Osteoblast (primary cell): Measurements from ENCODE around the gene KLF9. TPM values are rescaled to one million over a fixed set of nuclear protein-coding genes. Genes with fewer than 3 reads are reported as not detected.

ENCODE experiments used
- DNase-seq: peaks from one replicate; pipeline ENCODE4 v3.0.0; 2011; ENCODE audit warnings: low spot score, mixed read lengths; ENCODE audit not compliant: insufficient read length; ENCODE audit errors: missing footprints
- H2AFZ ChIP-seq: 2 replicates; pipeline ENCODE4 v1.6.0; 2011; ENCODE audit warnings: mild to moderate bottlenecking, low read length
- H3K27ac ChIP-seq: 2 replicates; pipeline ENCODE4 v1.5.1; 2011; ENCODE audit warnings: mild to moderate bottlenecking, low read depth, low read length, moderate library complexity
- H3K27me3 ChIP-seq: 2 replicates; pipeline ENCODE4 v1.6.0; 2012; ENCODE audit warnings: mild to moderate bottlenecking, control low read depth, inconsistent platforms, low read length, moderate library complexity; ENCODE audit not compliant: insufficient read depth
- H3K36me3 ChIP-seq: 2 replicates; pipeline ENCODE4 v1.5.1; 2011; ENCODE audit warnings: mild to moderate bottlenecking, low read length, control low read depth, moderate library complexity; ENCODE audit not compliant: insufficient read depth
- H3K4me1 ChIP-seq: 2 replicates; pipeline ENCODE4 v1.5.1; 2011; ENCODE audit warnings: mild to moderate bottlenecking, low read length, control low read depth, moderate library complexity; ENCODE audit not compliant: insufficient read depth
- H3K4me2 ChIP-seq: 2 replicates; pipeline ENCODE4 v1.6.0; 2011; ENCODE audit warnings: mild to moderate bottlenecking, low read length; ENCODE audit not compliant: insufficient read depth
- H3K4me3 ChIP-seq: fragments of 200-600 bp; sonication (generic); 3 replicates; pipeline ENCODE4 v1.5.1; 2012; ENCODE audit warnings: mild to moderate bottlenecking, low read length, inconsistent platforms; ENCODE audit not compliant: insufficient read depth
- H3K79me2 ChIP-seq: 2 replicates; pipeline ENCODE4 v1.6.0; 2012; ENCODE audit warnings: mild to moderate bottlenecking, low read length, control low read depth, inconsistent platforms; ENCODE audit not compliant: insufficient read depth
- H3K9me3 ChIP-seq: 2 replicates; pipeline ENCODE4 v1.5.1; 2011; ENCODE audit warnings: low read depth, low read length, control low read depth
- H4K20me1 ChIP-seq: 2 replicates; pipeline ENCODE4 v1.6.0; 2012; ENCODE audit warnings: mild to moderate bottlenecking, low read length, control low read depth; ENCODE audit not compliant: insufficient read depth
- CTCF ChIP-seq: IDR thresholded peaks from 2 replicates; pipeline ENCODE4 v1.5.1; 2011; ENCODE audit warnings: mild to moderate bottlenecking, low read depth, low read length, moderate library complexity; ENCODE audit errors: extremely low read depth
- total RNA-seq: library from RNA; depleted of rRNA; stranded (reverse); fragments of >200 nt; gene quantifications from 2 replicates; pipeline ENCODE4 v1.2.3, GENCODE V29; 2012

Gene KLF9
- total RNA-seq, 1 donor: 51.8 TPM

GRCh38 chr9:70400107-70400892 is 14.2 kb downstream of the KLF9 start:
- H3K79me2 ChIP-seq: peaks cover 91% of the 10 kb centered on the region

GRCh38 chr9:70399141-70399540 is 15.3 kb downstream of the KLF9 start:
- H3K27me3 ChIP-seq: no peaks in the 10 kb centered on the region
- no peak overlapping the region for H3K4me2 ChIP-seq
- no peak for TF ChIP-seq CTCF
- no peaks in the 10 kb centered on the region for H3K36me3 ChIP-seq
- DNase-seq: no peak
- no peak overlapping the region for H2AFZ ChIP-seq
- H3K27ac ChIP-seq: no peak overlapping the region
- no peaks in the 10 kb centered on the region for H3K9me3 ChIP-seq
- H3K79me2 ChIP-seq: peaks cover 91% of the 10 kb centered on the region
- peaks cover 14% of the 10 kb centered on the region for H3K4me1 ChIP-seq
- no peak overlapping the region for H3K4me3 ChIP-seq
- H4K20me1 ChIP-seq: peaks cover 75% of the 10 kb centered on the region

More at GRCh38 chr9:70400107-70400892, 14.2 kb downstream of the KLF9 start:
- no peak for DNase-seq
- no peaks in the 10 kb centered on the region for H3K27me3 ChIP-seq
- H3K4me1 ChIP-seq: peaks cover 24% of the 10 kb centered on the region
- H3K27ac ChIP-seq: no peak overlapping the region
- TF ChIP-seq CTCF: no peak
- H3K4me3 ChIP-seq: no peak overlapping the region
- H3K9me3 ChIP-seq: no peaks in the 10 kb centered on the region
- no peak overlapping the region for H3K4me2 ChIP-seq
- no peaks in the 10 kb centered on the region for H3K36me3 ChIP-seq
- H2AFZ ChIP-seq: no peak overlapping the region
- H4K20me1 ChIP-seq: peaks cover 66% of the 10 kb centered on the region

- Histone ChIP-seq H3K27ac (no peak overlapping the region), H3K4me3 (no peak overlapping the region), H3K4me2 (no peak overlapping the region), H3K36me3 (no peaks in the 10 kb centered on the region), H4K20me1 (peaks cover 79% of the 10 kb centered on the region), H3K27me3 (no peaks in the 10 kb centered on the region), H3K4me1 (peaks cover 4% of the 10 kb centered on the region), H3K79me2 (peaks cover 91% of the 10 kb centered on the region), H2AFZ (no peak overlapping the region), H3K9me3 (no peaks in the 10 kb centered on the region)
- DNase-seq: no peak
- no peak for TF ChIP-seq CTCF
Observed at GRCh38 chr9:70398145-70398556, 16.3 kb downstream of the KLF9 start.

GRCh38 chr9:70395652-70396051 is 18.8 kb downstream of the KLF9 start:
- Histone ChIP-seq H3K27me3 (no peaks in the 10 kb centered on the region), H3K9me3 (no peaks in the 10 kb centered on the region), H2AFZ (no peak overlapping the region), H3K4me1 (peaks cover 7% of the 10 kb centered on the region), H4K20me1 (peaks cover 93% of the 10 kb centered on the region), H3K79me2 (peaks cover 96% of the 10 kb centered on the region), H3K4me2 (no peak overlapping the region), H3K4me3 (no peak overlapping the region), H3K27ac (no peak overlapping the region), H3K36me3 (no peaks in the 10 kb centered on the region)
- no peak for TF ChIP-seq CTCF
- DNase-seq: no peak
